Activated CD4-positive, alpha-beta memory T cell treated with anti-CD3 and anti-CD28 coated beads, Interleukin-2, amount 10 ng/mL, durations not matched to agents 7 days and 5 days (primary cell): ENCODE measurements around the gene ERGIC1. TPM values are rescaled to one million over a fixed set of nuclear protein-coding genes. Genes with fewer than 3 reads are reported as not detected.

Source experiments
- CTCF ChIA-PET: fragments of 350-600 bp; sonication (Branson Sonifier 250); formaldehyde crosslinking; loops from one replicate; lab custom pipeline; 2021; ENCODE audit warnings: antibody characterized with exemption, inconsistent platforms; lab: Charles Lee
- POLR2A ChIA-PET: fragments of 350-600 bp; sonication (Branson Sonifier 250); formaldehyde crosslinking; loops from one replicate; lab custom pipeline; 2021; ENCODE audit warnings: antibody characterized with exemption; lab: Charles Lee
- DNase-seq: peaks from one replicate; pipeline ENCODE4 v3.0.0-alpha.2; 2020
- H3K27ac Mint-ChIP-seq: one replicate; pipeline ENCODE4 v1.8.0; 2021; ENCODE audit warnings: mild to moderate bottlenecking, mixed read lengths
- H3K27me3 Mint-ChIP-seq: one replicate; pipeline ENCODE4 v1.8.0; 2021; ENCODE audit warnings: mixed read lengths
- H3K36me3 Mint-ChIP-seq: one replicate; pipeline ENCODE4 v1.8.0; 2021; ENCODE audit warnings: low read depth, mixed read lengths
- H3K4me1 Mint-ChIP-seq: one replicate; pipeline ENCODE4 v1.8.0; 2021; ENCODE audit warnings: mixed read lengths
- H3K4me3 Mint-ChIP-seq: one replicate; pipeline ENCODE4 v1.8.0; 2021; ENCODE audit warnings: mild to moderate bottlenecking, mixed read lengths
- H3K9me3 Mint-ChIP-seq: one replicate; pipeline ENCODE4 v1.8.0; 2021; ENCODE audit warnings: mixed read lengths
- total RNA-seq, 2 experiments: library from RNA; stranded (reverse); gene quantifications; one replicate each; pipeline ENCODE4 v1.2.3, GENCODE V29; 2021

Gene ERGIC1
- total RNA-seq, 2 experiments from 2014 or later = 36.1 to 37.2 TPM

DNA sequence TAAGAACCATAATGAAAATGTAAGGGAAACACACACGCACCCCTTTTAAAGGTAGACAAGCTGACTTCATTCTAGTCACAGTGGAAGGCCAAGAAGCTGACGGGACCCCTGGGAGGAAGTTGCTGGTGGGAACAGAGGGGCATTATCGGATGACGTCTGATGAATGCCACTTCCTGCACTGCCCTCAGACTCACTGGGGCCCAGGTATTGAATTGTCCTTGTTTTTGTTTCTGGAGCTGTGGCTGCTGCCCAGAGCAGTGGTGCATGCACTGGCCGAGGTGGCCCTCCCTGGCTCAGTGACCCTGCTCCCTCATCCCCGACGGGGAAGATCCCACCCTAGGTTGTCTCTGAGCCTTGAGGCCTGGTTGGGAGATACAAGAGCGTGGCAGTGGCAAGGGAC lies 109.9 kb downstream of the ERGIC1 start:
- Mint-ChIP-seq H3K4me1 (no peaks in the 10 kb centered on the region), H3K27me3 (no peaks in the 10 kb centered on the region), H3K4me3 (no peak overlapping the region), H3K9me3 (no peaks in the 10 kb centered on the region), H3K36me3 (no peaks in the 10 kb centered on the region), H3K27ac (no peak overlapping the region)
- POLR2A ChIA-PET = no interaction called here
- CTCF ChIA-PET = interaction anchor here (1.2 kb wide), 1 partner anchor 237 kb away, joined by 3 read pairs; no protein-coding TSS in a partner anchor
- DNase-seq = no peak

GRCh38 chr5:172944741-172945140 lies 110.7 kb downstream of the ERGIC1 start:
- ChIA-PET POLR2A (no interaction called here), CTCF (no interaction called here)
- H3K36me3 Mint-ChIP-seq = no peaks in the 10 kb centered on the region
- DNase-seq = no peak
- H3K4me1 Mint-ChIP-seq = no peaks in the 10 kb centered on the region
- no peak overlapping the region for H3K4me3 Mint-ChIP-seq
- H3K27ac Mint-ChIP-seq = no peak overlapping the region
- no peaks in the 10 kb centered on the region for H3K9me3 Mint-ChIP-seq
- no peaks in the 10 kb centered on the region for H3K27me3 Mint-ChIP-seq

- Mint-ChIP-seq H3K27me3 (no peaks in the 10 kb centered on the region), H3K27ac (no peak overlapping the region), H3K4me1 (no peaks in the 10 kb centered on the region), H3K4me3 (no peak overlapping the region), H3K9me3 (no peaks in the 10 kb centered on the region), H3K36me3 (no peaks in the 10 kb centered on the region)
- ChIA-PET CTCF (no interaction called here), POLR2A (no interaction called here)
- DNase-seq = no peak
These were observed 111.1 kb downstream of the ERGIC1 start for GRCh38 chr5:172945151-172945550.

DNA sequence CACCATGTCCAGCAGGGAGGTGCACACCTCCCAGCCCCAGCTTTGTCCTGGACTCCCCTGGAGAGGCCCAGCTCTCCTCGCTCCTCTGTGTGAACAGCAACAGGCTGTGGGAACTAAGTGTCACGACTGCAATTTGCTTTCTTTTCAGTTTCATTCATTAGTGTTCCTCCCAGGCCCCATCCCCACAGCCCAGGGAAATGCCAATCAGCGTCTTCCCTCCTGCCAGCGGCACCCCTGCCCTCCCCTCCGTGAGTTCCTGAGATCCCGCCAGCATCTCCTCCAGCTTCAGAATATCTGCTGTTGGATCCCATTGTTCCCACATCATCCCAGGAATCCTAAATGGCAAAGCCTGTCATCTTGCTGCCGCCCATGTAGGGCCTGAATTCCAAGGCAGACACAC lies 112.1 kb downstream of the ERGIC1 start:
- no peaks in the 10 kb centered on the region for H3K36me3 Mint-ChIP-seq
- POLR2A ChIA-PET = no interaction called here
- no peak overlapping the region for H3K27ac Mint-ChIP-seq
- H3K4me3 Mint-ChIP-seq = no peak overlapping the region
- no peak for DNase-seq
- CTCF ChIA-PET = no interaction called here
- H3K9me3 Mint-ChIP-seq = no peaks in the 10 kb centered on the region
- H3K4me1 Mint-ChIP-seq = no peaks in the 10 kb centered on the region
- H3K27me3 Mint-ChIP-seq = no peaks in the 10 kb centered on the region

GRCh38 chr5:172949426-172949825 lies 115.4 kb downstream of the ERGIC1 start:
- no peaks in the 10 kb centered on the region for H3K36me3 Mint-ChIP-seq
- CTCF ChIA-PET = interaction anchor here (1.0 kb wide), 1 partner anchor 10 kb away, joined by 3 read pairs; the partner anchor contains the start of gene RPL26L1
- no peaks in the 10 kb centered on the region for H3K9me3 Mint-ChIP-seq
- H3K27ac Mint-ChIP-seq = no peak overlapping the region
- H3K4me3 Mint-ChIP-seq = no peak overlapping the region
- no peaks in the 10 kb centered on the region for H3K4me1 Mint-ChIP-seq
- POLR2A ChIA-PET = interaction anchor here (1.2 kb wide), 1 partner anchor 9 kb away, joined by 3 read pairs; the partner anchor contains the start of gene RPL26L1
- no peaks in the 10 kb centered on the region for H3K27me3 Mint-ChIP-seq
- DNase-seq = no peak

- Mint-ChIP-seq H3K27ac (no peak overlapping the region), H3K4me3 (no peak overlapping the region), H3K36me3 (no peaks in the 10 kb centered on the region), H3K4me1 (no peaks in the 10 kb centered on the region), H3K9me3 (no peaks in the 10 kb centered on the region), H3K27me3 (peaks cover under 1% of the 10 kb centered on the region)
- ChIA-PET POLR2A (no interaction called here), CTCF (interaction anchor here (1.0 kb wide), 2 partner anchors 9 to 234 kb away, joined by 3 read pairs; partner anchors contain the start of gene RPL26L1)
- DNase-seq = no peak
These were observed 116.3 kb downstream of the ERGIC1 start for GRCh38 chr5:172950176-172950965.

DNA sequence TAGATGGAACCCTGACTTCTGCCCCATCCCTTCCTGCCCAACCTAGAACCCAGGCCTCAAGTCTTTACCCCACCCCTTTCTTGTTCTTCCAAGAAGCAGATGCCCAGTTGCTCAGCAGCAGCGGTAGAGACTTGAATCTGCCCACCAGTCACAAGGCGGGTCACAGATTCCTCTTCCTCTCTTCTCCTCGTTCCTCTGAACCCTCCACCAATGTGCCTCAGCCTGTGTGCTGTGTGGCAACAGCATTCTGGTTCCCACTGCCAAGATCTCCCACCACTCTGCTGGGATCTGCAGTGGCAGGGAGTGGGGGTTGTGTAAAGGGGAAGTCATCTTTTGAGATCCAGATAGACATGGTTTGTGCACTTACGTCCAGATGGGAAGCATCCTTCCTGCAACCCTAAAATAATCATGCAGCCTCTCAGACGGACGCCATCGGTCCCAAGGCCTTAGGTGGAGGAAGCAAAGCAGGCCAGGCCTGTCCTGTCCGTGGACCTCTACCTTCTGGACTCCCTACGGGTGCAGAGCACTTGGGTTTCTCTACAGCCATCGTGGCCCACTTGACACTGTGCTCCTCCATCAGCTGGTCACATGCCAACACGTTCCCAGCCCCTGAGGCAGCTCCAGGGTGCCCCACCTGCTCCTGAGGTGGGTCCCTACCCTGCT lies 117.5 kb downstream of the ERGIC1 start:
- Mint-ChIP-seq H3K36me3 (no peaks in the 10 kb centered on the region), H3K27ac (no peak overlapping the region), H3K4me3 (no peak overlapping the region), H3K9me3 (no peaks in the 10 kb centered on the region), H3K4me1 (no peaks in the 10 kb centered on the region), H3K27me3 (peaks cover 5% of the 10 kb centered on the region)
- no peak for DNase-seq
- ChIA-PET POLR2A (no interaction called here), CTCF (no interaction called here)

DNA sequence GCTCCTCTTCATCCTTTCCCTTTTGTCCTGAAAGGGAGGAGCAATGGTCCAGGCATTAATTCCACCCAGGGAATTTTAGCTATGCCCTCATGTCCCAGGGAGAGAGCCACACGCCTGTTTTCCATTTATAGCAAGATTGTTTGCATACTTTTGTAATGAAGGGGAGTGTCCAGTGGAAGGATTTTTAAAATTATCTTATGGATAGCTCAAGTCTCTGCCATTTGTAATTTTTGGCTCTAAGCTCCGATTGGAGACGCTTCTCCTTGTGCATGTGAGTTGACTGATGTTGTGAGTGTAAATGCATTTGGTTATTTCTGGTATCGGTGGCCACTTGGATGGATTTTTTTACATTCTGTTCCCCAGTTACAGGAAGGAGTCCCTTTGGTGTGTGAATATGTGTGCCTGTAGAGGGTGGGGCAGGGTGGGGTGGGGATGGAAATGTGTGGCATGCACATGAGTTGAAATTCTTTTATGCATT lies 118.0 kb downstream of the ERGIC1 start:
- ChIA-PET CTCF (no interaction called here), POLR2A (no interaction called here)

DNA sequence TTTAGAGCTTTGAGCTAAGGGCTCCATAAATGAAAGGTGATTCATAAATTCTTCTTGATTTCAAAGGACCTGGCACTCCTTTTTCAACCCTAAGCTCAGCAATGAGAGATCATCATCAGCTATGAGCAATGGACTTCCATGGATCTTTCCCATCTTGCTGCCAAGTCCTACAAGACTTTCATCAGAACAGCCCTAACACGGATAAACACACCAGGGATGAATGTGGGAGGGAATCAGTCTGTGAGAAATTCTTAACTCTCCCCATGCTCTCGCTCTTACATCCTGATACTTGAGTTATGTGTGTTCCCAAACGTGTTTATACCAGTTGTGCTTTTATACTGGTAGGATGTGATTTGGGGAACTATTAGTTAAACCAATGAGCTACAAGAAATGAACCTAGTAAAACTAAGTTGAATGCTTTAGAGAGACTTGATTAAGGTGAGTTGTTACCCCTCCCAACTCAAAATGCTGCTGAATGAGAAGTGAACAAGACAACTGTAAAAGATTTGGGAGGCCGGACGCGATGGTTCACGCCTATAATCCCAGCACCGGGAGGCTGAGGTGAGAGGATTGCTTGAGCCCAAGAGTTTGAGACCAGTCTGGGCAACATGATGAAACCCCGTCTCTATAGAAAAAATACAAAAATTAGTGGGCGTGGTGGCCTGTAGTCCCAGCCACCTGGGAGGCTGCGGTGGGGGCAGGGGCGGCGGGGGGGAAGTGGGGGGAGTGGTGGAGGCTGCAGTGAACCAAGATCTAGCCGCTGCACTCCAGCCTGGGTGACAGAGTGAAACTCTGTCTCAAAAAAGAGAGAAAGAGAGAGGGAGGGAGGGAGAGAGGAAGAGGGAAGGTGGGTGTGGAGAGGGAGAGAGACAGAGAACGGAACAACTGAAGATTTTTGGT lies 120.0 kb downstream of the ERGIC1 start:
- DNase-seq = no peak
- H3K27me3 Mint-ChIP-seq = peaks cover 8% of the 10 kb centered on the region
- ChIA-PET CTCF (interaction anchor here (1.1 kb wide), 1 partner anchor 21 kb away, joined by 8 read pairs; no protein-coding TSS in a partner anchor), POLR2A (no interaction called here)
- H3K4me3 Mint-ChIP-seq = no peak overlapping the region
- no peaks in the 10 kb centered on the region for H3K36me3 Mint-ChIP-seq
- peaks cover 7% of the 10 kb centered on the region for H3K4me1 Mint-ChIP-seq
- no peak overlapping the region for H3K27ac Mint-ChIP-seq
- H3K9me3 Mint-ChIP-seq = no peaks in the 10 kb centered on the region

More for the DNA sequence above, 118.0 kb downstream of the ERGIC1 start:
- H3K4me1 Mint-ChIP-seq = no peaks in the 10 kb centered on the region
- H3K36me3 Mint-ChIP-seq = no peaks in the 10 kb centered on the region
- no peak overlapping the region for H3K4me3 Mint-ChIP-seq
- DNase-seq = no peak
- H3K27ac Mint-ChIP-seq = no peak overlapping the region
- peaks cover 5% of the 10 kb centered on the region for H3K27me3 Mint-ChIP-seq
- H3K9me3 Mint-ChIP-seq = no peaks in the 10 kb centered on the region

GRCh38 chr5:172954751-172955159 lies 120.7 kb downstream of the ERGIC1 start:
- Mint-ChIP-seq H3K4me3 (no peak overlapping the region), H3K27ac (no peak overlapping the region), H3K9me3 (no peaks in the 10 kb centered on the region), H3K4me1 (peaks cover 9% of the 10 kb centered on the region), H3K36me3 (no peaks in the 10 kb centered on the region), H3K27me3 (peaks cover 8% of the 10 kb centered on the region)
- ChIA-PET POLR2A (no interaction called here), CTCF (interaction anchor here (1.1 kb wide), 1 partner anchor 22 kb away, joined by 8 read pairs; no protein-coding TSS in a partner anchor)
- DNase-seq = no peak

GRCh38 chr5:172956228-172956627 lies 122.2 kb downstream of the ERGIC1 start:
- Mint-ChIP-seq H3K4me1 (peaks cover 20% of the 10 kb centered on the region), H3K27ac (no peak overlapping the region), H3K9me3 (no peaks in the 10 kb centered on the region), H3K4me3 (no peak overlapping the region), H3K36me3 (no peaks in the 10 kb centered on the region), H3K27me3 (peaks cover 8% of the 10 kb centered on the region)
- ChIA-PET CTCF (interaction anchor here (0.5 kb wide), 1 partner anchor 8 kb away, joined by 3 read pairs; no protein-coding TSS in a partner anchor), POLR2A (no interaction called here)
- DNase-seq = no peak

- CTCF ChIA-PET = no interaction called here
- peaks cover 4% of the 10 kb centered on the region for H3K36me3 Mint-ChIP-seq
- no peaks in the 10 kb centered on the region for H3K9me3 Mint-ChIP-seq
- no peak overlapping the region for H3K4me3 Mint-ChIP-seq
- no peak overlapping the region for H3K27ac Mint-ChIP-seq
- POLR2A ChIA-PET = no interaction called here
- peaks cover 8% of the 10 kb centered on the region for H3K27me3 Mint-ChIP-seq
- no peak for DNase-seq
- peaks cover 26% of the 10 kb centered on the region for H3K4me1 Mint-ChIP-seq
These were observed 122.9 kb downstream of the ERGIC1 start for GRCh38 chr5:172956936-172957335.
